Stimulated activated CD4-positive, alpha-beta T cell treated with anti-CD3 and anti-CD28 coated beads, TNF-alpha, amount 100 ng/mL, for 4 hours (primary cell): ENCODE data around the gene APCDD1L.

Experiments used
- DNase-seq, 3 experiments: peaks; one replicate each; pipeline ENCODE4 v3.0.0-alpha.2; 2020; ENCODE audit warnings: low read depth in 3 of 3

The APCDD1L gene

DNA sequence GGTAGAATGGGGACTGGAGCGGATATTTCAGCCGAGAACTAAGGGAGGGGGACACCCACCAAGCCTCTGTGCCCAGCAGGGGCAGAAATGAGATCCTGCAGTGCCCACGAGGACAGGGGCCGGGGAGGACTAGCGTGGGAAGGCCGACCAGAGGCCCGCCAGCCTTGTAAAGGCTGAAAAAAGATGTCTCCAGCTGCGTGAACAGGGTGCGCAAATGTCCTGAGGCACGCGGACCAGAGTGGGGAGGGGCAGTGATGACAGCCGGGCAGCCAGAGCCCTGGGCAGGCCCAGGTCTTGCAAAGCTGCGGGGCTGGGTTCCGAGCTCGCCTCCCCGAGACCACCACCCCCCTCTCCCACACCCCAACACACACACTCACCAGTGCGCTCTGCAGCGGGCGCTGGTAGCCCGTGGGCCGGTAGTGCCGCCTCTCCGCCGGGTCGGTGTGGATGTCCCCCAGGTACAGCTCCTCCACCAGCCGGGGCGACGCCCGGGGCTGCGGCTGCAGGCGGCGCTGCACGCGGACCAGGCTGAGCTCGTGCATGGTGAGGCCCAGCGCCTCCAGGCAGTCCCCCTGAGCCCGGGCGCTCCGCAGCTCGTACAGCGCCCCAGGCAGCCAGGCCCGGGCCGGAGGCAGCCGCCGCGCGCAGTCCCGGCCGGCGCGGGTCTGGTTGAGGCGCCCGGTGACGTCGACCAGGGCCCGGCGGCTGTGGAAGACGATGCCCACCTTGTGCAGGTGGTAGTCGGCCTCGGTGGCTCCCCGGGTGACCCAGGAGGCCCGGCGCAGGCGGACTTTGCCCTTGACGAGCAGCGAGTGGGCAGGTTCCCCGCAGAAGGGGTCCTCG, 48.2 kb downstream of the APCDD1L start:
- DNase-seq: no peak

DNA sequence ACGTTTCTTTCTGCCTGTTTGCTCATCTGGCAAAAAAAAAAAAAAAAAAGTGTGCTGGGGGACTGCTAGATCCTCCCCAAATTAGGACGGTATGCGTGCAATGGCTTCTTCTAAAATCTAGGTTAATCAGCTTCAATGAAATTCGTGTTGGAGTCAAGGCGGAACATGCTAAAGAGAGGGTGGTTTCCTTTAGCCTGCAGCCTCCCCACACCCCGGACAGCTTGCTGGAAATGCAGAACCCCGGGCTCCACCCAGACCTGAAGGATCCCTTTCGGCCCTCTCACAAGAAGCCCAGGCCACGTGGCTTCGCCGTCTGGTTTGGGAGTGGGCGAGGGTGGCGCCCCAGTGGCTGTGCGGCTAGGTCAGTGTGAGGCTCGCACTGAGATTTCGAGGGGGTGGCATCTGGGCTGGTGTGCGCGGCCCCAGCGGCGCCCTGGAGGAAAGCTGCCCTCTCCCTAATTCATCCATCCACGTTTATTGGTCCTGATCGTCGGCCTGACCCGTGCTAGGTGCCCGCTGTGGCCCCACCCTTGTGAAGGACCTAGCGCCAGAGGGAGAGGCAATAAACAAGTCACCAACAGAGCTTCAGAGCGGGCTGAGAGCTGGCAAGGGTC, 49.0 kb downstream of the APCDD1L start:
- DNase-seq: no peak

DNA sequence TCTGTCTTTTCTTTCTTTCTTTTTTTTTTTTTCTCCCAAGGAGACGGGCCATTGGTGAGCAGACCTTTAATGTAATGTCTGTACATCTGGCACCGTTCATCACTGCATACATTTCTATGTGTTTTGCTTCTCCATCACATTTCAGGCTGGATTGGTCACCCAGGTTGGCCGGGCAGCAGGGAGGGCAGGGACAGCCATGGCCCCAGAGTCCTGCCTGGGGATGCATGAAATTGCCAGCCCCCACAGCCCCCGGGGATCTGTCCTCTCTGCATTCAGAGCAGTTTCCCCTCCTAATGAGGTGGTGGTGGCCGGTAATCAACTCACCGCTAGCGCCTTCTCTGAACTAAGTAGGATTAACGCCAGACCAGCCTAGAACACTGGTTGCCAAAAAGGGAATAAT, 50.4 kb downstream of the APCDD1L start:
- DNase-seq: no peak

DNA sequence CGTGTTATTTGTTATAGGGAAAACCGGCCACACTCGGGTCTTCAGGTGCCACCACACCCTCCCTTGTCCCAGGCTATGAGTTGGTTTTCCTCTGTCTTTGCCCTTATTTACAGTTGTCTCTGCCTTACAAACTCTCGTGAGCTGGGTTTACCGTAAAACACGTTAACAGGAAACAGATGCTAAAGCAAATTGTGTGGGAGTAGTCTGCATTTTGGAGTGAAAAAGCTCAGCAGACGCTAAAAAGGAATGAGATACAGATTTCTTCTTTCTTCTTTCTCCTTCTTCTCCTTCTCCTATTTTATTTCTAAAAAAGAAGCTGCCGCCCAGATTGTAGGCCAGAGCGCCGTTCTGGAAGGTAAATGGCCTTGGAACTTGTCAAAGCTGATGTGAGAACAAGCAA, 51.9 kb downstream of the APCDD1L start:
- no peak for DNase-seq

DNA sequence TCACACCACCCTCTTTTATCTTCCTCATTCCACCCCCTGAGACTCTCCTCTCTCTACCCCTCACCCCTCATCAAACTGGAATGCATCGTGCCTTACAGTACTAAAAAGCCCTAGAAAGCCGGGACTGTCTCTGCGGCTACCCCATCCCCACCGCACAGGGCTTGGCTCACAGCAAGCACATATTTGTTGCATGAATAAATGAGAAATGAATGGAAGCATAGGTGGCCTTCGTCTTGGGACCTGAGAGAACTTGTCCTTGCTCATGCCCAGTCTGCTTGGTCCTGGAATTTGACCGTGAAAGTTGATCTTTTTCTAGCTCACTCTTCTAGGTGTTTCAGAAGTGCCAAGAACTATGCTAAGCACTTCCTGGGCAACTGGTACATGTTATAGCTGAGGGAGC, 53.3 kb downstream of the APCDD1L start:
- no peak for DNase-seq

DNA sequence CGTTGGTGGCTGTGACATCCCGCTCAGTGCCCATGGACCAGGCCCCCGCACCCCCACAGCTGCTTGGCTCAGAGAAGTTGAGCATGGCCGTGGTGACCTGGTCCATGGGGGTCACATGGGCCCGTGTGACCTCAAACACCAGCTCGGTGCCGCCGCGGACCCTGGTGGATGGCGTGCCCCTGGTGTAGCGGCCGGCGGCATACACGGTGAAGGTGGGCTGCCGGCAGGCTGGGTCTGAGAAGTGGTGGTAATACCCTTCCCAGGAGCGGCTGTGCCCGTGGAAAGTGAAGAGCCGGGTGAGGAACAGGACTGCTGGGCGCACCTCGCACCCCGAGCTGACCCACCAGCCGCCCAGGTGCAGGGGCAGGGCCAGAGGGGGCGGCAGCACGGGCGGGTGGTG, 54.1 kb downstream of the APCDD1L start:
- no peak for DNase-seq

DNA sequence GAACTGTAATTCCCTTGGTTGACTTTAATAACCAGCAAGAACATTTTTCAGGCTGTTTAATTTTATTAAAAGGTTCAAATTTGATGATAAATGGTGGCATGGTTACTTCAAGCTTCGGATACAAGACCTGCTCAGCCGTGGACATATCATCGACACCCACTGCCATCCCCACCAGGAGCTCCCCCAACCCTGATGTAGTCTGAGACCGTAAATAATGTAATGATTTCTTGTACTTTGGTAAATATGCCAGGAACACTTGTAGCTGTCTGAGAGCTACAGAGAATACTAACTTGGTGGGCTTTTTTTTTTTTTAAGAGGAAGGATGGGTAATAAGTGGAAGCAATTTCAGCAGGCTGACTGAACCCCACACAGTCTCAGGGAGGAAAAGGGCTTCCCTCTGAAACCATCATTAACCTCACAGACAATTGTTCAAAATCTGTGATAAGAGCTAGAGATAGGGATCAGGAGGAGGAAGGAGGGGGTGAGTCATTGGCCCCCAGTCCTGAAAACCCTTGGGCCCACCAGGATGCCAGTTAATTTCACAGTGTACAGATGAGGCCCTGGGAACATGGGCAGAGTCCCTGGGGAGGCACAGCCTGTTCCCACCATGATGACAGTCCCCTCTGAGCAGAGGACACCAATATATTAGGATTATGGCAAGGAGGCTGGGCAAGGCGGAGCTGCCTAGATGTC, 56.0 kb downstream of the APCDD1L start:
- no peak for DNase-seq

DNA sequence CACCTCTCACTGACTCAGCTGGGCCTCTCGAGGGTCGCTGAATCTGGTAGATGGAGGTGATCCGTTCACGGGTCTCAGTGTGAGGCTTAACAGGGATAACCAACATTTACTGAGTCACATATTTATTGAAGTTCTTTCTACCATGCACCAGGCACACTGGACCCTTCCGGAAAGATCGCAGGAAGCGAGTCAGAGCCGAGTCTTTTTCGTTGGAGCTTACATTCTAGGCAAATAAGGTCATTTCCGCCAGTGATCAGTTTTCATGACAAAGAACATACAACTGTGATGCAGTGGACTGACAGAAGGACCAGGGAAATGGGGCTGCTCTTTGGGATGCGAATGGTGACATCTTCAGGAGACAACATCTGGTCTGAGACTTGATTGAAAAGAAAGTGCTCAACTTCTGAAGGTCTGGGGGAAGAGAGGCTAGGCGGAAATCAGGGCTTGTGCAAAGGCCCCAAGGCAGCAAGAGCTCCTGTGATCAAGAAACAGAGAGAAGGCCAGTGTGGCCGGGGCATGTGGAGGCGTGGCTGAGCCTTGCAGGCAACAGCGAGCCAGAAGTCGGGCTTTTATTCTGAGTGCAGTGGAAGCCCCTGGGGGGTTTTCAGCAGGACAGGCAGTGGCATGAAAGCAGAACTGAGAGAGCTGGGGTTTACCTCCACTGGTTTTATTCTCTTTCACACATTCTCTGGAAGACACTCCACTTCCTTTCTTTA, 56.7 kb downstream of the APCDD1L start:
- no peak for DNase-seq

DNA sequence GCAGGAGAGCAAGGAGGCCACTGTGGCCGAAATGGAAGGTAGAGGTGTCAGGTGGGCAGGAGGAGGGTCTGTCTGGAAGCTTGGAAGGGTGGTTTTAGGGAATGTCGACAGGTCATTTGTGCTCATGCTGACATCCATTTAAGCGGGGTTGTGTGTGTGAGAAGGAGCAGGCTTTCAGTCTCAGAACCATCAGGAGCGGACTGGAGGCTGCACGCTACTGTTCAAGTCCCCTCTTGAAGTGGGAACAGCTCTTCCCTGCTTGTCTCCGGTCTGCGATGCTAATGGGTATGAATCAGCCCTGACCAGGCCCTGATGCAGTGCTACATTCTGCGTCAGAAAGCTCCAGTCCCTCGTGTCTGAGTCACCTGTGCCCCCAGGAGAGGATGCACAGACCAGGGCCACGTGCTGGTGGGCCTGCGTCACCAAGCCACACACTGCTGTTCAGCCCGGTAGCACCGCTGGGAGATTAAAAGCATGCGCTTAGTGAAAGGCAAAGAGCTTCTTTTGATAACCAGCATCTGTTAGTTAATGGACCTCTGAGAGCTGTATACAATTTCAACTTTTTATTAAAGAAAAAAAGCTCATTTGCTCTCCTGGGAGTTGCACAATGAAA, 58.0 kb downstream of the APCDD1L start:
- DNase-seq: no peak

DNA sequence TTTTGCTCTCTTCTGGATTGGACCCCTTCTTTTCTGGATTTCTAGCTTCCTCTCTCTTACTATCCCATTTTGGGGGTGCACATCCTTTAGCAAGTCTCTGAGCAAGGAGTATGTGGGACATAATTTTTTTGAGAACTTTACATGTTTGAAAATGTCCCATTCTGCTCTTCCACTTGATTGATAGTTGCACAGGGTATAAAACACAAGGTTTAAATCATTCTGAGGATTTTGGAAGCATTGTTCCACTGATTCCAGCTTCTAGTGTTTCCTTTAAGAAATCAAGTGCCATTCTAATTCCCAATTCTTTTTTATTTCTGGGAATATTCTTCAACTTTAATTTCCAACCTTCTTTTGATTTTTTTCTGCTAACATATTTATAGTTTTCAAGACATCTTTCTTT, 60.7 kb downstream of the APCDD1L start:
- DNase-seq: no peak

DNA sequence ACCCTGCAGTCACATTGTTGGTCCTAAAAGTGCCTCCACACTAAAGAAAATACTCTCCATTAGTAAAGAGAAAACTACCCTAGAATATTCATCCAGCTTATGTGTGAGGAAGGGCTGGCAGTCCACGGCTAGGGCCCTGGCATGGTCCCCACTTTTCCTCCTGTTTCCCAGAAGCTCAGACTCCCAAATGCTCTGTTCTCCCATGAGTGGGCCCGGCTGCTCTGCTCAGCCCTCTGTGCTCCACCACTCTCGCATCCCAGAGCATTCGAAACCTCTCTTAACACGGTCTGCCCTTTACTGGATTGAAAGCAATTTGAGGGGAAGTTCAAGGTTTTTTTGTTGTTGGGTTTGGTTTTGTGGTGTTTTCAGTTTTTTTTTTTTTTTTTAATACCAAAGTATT, 61.8 kb downstream of the APCDD1L start:
- no peak for DNase-seq

DNA sequence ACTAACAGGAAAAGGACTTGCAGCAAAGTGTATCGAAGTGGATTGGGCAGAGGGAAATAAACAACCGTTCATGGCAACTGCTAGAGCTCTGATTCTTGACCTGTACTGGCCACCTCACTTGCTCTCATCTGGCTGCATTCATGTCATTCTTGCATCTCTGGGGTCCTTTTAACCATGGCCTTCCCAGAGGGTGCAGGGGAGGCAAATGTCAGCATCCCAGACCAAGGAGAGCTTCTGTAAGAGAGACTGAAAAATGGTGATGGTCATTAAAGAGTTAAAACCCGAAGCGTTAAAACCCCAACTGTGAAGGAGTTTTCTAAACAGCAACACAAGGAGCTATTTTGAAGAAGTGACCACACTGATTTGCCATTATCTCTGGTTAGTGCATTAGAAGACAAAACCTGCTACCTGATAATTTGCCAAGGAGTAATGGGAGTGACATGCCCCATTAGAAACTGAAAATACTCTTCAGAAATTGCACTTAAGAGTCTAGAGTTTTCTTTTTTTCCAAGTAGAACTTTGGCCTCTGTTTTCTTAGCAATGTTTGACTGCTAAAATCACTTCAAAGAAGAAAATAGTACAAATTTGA, 62.4 kb downstream of the APCDD1L start:
- no peak for DNase-seq

DNA sequence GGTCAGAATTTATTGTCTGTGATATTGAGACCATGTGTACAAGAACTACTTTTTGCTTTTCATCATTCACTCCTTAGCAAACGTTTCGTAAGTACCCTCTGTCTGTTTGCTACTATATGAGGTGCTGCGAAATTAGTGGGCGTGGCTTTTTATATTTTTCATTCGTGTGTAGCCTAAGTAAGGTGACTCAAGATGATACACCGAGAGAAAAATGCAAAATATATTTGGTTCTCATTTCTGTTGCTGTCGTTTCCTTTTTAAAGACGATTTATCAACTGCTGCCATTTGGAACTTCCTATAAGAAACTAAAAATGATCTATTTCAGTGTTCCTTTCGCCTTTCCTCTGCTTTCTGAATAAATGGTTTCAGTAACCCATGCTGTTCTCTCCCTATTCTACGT, 64.9 kb downstream of the APCDD1L start:
- DNase-seq: no peak

DNA sequence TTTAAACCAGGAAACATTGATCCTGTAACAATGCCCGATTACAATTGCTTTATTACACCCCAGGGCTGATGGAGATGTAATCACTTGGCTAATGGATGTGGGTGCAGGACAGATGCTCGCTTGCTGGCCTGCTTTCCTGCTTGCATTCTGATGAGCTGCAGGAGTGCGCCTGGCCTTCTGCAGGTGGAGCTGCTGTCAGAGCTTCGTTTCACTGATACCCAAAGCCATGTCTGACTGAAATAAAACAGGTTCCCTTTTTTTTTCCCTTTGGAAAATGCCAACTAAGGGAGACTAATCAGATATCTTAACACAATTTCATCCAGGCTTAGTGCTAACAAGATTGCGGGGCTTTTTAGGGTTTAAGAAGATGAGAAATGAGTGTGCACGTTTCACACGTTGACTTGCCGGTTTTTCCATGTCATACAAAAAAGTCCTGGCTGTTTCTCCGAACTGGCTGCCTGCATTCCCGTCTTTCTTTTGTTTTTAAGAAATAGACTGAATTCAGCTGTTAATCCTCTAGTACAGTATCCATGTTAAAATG, 65.4 kb downstream of the APCDD1L start:
- no peak for DNase-seq

DNA sequence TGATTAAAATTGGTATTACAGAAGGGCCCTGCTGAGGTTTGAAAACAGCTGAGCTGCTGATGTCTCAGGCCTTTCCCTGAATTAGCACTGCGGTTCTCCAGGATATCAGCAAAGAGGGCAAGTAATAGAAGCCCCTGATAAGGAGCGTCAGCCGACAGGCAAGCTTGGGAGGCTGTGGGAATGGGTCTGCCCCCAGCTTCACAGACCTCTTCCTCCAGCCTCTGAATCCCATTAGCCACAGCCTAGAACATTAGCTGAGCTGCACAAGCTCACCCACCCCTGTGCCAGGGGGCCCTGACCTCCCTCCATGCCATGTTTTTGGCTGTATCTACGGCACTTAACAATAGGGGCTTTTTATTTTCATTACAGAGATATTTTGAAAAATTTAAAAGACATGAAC, 66.2 kb downstream of the APCDD1L start:
- DNase-seq: no peak

DNA sequence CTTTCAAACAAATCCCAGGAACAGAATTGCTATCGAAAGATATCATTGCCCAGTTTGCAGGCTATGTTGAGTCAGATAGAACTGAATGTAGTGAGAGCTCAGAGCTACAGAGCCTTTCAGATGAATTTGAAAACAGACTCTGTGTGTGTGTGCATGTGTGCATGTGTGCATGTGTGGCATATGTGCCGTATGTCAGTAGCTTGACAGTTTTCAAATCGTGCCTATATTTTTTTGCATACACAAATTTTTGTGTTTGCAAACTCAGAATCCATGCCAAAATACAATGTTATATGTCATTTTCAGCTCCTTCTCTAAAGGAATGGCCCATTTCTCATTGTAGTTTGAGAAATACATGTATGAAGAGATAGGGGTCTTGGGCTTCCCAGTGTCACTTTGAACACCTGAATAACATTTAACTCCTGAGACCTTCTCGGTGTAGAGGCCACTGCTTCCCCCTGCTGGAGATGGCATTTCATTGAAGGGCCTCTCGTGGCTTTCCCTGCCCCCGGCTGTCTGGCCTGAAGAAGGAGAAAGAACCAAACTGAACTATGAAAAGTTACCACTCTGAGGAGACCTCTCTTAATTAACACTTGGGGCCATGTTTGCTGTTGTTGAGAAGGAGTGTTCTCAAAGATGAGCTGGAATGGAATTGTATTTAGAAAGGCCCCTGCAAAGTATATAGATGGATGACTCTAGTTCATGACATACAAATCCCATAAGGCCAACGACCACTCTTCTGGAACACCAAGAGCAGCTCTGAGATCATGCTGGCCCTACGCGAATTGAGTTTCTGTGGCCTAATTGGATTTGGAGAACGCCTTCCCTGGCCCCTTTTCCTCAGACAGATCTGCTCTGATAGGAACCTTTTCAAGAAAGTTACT, 67.4 kb downstream of the APCDD1L start:
- DNase-seq: peak; percentile 4 to 34 (median 23)

DNA sequence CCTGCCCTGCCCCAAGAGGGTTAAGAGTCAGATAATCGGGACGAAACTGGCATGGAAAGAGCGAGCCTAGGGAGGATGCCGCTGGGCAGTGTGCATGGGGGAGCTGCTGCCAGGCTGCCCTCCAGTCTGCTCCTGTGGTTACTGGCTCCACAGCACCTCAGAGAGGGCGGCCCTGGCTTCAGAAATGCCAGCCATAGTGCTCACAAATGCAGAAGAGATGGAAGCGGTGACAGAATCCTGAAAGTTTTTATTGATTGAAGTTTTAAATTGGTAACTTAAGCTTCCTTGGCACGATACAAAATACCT, 68.3 kb downstream of the APCDD1L start:
- DNase-seq: no peak

DNA sequence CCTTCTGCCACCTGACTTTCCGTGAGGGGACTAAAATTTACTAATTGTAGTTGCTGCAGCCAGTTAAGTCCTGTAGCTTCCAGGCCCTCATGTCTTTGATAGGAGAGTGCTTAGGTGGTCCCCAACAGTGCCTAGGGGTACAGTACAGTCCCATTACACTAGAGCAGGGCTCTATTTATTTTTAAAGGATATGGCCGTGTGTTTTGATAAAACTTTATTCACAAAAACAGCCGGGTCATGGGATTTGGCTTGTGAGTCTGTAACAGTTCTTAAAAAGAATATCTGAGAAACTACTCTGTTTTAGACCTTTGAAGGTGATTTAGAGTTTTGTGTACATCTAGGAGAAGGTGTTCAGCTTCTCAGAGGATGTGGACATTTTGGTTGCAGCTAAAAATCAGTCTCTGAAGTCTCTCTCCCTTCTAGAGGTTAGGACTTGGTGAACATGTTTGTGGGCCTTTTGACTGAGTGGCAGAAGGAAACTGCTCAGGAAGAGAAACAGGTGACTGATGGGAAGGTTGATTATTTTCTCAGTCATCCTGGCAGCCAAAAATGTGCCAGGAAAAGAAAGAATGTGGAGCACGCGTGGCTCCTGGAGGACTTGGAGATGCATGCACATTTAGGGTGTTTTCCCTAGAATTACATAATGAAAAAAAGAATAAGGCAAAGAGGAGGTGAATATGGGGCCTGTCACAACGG, 68.8 kb downstream of the APCDD1L start:
- no peak for DNase-seq

DNA sequence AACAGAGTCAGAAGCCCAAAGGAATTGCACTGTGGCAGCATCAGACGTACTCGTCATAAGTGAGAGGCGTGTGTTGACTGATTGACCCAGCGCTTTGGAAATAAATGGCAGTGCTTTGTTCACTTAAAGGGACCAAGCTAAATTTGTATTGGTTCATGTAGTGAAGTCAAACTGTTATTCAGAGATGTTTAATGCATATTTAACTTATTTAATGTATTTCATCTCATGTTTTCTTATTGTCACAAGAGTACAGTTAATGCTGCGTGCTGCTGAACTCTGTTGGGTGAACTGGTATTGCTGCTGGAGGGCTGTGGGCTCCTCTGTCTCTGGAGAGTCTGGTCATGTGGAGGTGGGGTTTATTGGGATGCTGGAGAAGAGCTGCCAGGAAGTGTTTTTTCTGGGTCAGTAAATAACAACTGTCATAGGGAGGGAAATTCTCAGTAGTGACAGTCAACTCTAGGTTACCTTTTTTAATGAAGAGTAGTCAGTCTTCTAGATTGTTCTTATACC, 70.4 kb downstream of the APCDD1L start:
- DNase-seq: no peak

DNA sequence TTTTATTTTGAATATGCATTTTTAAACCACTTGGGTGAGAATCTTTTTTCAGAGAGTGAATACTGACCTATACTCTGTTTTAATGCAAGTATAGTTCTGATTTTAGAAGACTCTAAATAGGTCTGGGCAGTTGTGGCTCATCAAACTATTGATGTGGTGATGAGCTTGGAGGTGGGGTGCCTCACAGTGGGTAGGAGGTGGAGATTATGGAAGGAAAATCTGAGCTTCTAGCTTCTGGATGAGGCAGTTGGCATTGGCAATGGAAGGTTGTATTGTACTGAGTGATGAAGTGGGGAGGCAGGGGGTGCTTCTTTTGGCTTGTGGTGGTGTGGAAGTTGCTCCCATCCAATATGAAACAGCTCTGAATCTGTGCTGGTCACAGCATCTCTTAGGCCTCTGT, 73.5 kb downstream of the APCDD1L start:
- no peak for DNase-seq
